GM21367 (cell line): ENCODE data around the gene SLFN12L.
"Not testable (repeated sequence)": the region's sequence is repeated elsewhere in the genome, so short reads cannot be mapped to it uniquely, and the experiment has no call there.

Experiments used
- ATAC-seq: cut with Tn5 transposase; IDR thresholded peaks from one replicate; pipeline ENCODE4 v1.9.1; 2021; ENCODE audit not compliant: unreplicated experiment

The SLFN12L gene

DNA sequence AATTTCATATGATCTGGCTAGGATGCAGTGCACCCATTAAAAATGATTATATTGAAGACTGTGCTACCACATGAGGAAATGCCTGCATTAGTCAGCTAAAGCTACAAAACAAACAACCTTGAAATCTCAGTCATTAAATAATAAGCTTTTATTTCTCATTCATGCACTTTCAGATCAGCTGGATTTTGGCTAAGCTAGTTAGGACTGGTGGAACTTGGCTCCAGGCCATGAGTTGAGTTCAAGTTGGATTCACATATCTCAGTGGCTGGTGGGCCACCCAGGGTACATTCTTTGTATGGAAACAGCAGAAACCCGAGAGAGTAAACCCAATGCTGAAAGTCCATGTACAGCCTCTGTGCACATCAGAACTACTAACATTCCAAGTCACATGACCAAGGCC lies 6.4 kb upstream of the SLFN12L start:
- ATAC-seq, result no peak

DNA sequence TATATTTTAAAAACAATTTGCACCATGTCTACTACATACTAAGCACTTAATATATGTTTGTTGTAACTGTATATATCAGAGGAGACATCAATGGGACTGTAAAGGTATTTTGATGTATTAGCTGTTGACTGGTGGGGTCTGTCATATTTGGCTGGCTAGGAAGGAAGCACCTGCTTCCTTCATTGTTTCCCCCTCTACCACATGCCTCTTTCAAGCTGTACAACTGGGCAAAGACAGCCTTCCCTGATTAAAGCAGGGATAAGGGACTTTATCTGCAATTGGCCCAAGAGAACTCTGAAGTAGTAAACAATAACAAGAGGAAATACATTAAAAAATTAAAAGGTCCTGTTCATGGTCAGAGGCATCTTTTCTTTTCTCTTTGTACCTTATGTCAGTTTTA lies 5.5 kb upstream of the SLFN12L start:
- no peak for ATAC-seq

DNA sequence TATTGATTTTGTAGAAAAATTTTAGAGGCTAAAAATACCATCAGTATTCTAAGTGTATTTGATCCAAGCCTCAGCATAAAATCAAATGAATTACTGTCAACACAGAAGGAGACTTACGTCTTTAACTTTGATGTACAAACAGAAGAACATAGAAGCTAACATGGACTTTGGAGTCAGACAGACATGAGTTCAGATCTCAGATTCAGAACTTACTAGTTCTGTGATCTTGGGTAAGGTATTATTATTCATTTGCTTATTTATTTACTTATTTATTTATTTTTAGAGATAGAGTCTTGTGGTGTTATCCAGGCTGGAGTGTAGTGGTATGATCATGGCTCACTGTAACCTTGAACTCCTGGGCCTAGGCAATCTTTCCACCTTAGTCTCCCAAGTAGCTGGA lies 4.0 kb upstream of the SLFN12L start:
- no peak for ATAC-seq

DNA sequence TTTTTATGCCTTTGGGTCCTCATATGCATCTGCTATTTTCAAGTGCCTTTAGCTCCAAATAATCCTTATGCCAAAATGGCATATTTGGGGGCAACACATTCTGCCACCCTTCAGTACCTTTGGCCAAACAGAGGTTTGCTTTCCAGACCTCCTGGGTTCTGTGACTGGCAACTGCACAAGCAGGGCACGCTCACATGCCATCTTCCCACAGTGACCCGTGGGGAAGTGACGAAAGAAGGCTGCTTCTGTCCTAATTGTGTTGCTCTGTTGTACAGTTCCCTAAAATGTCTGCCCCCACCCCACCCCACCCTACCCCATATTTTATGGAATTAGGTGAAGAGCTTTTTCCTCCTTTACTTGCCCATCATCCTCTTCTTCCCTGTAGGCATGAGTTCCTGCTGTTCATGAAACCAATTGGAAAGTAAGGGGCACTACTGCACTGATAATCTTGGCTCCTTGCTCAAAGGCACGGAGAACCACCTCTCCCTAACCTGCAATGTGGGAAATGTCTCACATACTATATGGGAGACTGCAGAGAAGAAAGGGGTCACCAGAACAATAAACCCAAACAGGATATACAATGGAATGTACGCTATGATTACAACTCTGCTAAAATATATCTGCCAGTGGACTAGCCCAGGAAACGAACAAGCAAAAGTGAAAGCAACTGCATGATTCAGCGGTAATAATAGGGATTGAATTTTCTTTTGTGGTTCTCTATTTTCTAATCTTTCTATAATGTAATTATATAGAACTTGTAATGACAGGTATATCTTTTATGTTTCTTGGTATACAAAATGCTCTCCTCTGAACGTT lies 3.3 kb upstream of the SLFN12L start:
- ATAC-seq, result no peak

DNA sequence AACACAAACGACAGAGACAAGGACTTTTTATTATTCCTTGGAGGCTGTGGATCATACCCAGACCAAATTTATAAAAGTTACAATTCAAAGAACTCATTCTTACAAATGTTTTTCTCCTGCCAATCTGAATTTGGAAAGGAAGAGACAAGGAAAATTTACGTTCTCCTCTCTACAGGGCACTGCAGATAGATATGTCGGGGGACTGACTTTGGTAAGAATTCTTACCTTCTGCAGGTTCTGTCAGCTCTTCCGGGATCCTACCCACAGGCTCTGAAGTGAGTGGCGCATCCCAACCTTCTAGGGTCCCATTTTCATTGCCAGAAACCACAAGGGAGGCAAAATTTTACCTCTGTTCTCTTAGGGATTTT lies 2.2 kb upstream of the SLFN12L start:
- ATAC-seq, result no peak

DNA sequence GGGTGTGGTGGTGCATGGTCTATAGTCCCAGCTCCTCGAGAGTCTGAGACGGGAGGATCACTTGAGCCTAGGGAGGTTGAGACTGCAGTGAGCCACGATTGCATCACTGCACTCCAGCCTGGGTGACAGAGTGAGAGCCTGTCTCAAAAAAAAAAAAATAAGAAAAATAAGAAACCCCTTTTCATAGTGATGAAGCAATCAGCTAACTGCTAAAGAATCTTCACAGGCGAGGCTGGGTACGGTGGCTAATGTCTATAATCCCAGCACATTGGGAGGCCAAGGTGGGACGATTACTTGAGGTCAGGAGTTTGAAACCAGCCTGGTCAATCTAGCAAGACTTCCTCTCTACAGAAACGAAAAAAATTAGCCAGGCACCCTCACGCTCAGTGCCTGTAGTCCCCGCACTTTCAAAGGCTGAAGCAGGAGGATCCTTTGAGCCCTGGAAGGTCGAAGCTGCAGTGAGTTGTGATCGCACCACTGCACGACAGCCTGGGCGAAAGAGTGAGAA lies 760 bp downstream of the SLFN12L start:
- ATAC-seq, result no peak

DNA sequence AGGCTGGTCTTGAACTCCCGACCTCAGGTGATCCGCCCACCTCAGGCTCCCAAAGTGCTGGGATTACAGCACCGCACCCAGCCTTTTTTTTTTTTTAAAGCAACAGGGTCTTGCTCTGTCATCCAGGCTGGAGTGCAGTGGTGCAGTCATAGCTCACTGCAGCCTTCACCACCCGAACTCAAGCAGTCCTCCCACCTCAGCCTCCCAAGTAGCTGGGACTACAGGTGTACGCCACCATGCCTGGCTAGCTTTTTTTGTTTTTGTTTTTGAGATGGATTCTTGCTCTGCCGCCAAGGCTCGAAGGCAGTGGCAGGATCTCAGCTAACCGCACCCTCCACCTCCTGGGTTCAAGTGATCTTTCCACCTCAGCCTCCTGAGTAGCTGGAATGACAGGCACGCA lies 2.1 kb downstream of the SLFN12L start:
- ATAC-seq, result not testable (repeated sequence)

DNA sequence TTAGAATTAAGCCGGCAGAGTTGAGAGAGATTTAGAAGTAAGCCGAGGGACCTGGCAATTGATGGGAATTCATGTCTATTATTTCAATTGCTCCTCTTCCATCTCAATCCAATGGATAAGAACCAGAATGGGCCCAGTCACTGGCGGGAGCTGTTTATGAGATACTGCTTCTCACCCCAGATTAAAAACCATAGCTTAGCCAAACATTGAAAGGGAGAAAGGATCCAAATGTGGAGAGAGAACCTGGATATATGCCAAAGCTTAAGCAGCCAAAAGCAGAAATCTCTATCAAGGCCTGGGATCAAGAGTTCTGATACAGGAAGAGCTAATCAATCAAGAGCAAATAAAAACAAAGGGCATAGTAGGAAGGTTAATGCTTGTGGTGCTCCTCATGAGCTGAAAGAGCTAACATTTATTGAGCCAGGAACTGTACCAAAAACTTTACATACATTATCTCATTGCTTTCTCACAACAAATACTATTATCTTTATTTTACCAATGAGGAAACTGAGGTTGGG lies 2.8 kb downstream of the SLFN12L start:
- ATAC-seq, result no peak

DNA sequence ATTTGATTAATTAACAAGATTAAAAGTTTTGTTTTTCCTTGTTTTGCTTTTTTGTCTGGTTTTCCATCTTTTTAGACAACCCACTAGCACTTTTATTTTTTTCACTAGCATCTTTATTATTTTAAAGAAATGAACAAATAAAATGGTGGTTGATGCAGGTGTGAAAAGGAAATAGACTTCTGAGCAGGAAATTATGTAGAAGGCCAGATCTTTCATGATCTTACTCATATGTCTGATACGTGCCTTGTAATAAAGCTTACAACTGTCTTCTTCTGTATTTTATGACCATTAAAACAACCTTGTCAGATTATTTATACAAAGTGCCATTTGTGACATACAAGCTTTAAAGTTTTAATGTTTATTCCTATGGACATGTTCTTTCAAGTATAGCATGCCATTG lies 6.3 kb downstream of the SLFN12L start:
- no peak for ATAC-seq

DNA sequence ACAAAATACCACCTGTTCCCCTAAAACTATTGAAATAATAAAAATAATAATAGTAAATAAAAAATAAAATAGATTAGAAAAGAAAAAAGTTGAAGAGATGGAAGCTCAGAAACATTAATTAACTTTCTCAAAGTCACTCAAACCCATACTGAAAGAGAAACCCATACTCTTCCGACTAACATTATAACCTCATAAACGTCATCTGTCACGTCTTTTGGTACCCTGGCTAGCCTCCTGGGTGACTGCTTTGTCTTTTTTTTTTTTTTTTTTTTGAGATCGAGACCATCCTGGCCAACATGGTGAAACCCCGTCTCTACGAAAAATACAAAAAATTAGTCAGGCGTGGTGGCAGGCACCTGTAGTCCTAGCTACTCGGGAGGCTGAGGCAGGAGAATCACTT lies 7.6 kb downstream of the SLFN12L start:
- ATAC-seq, result no peak

DNA sequence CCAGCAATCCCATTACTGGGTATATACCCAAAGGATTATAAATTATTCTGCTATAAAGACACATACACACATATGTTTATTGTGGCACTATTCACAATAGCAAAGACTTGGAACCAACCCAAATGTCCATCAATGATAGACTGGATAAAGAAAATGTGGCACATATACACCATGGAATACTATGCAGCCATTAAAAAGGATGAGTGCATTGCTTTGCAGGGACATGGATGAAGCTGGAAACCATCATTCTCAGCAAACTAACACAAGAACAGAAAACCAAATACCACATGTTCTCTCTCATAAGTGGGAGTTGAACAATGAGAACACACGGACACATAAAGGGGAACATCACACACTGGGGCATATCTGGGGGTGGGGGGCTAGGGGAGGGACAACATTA lies 8.2 kb downstream of the SLFN12L start:
- not testable (repeated sequence) for ATAC-seq

DNA sequence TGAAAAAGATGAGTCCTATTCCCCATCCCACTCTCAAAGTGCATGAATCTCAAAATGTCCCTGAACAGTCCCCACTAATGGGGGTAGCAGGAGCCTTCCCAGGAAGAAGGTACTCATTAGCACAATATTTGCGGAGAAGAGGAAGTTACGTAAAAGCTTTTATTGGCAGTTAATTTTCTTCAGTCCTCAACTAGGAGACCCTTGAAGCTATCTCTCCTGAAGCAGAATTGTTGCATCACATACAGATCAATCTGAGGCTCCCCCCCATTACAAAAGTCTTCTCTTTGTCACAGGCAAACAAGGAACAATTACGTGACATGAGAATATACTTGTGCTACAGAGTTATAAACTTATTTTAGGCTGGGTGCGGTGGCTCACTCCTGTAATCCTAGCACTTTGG lies 14.2 kb downstream of the SLFN12L start:
- ATAC-seq, result no peak

DNA sequence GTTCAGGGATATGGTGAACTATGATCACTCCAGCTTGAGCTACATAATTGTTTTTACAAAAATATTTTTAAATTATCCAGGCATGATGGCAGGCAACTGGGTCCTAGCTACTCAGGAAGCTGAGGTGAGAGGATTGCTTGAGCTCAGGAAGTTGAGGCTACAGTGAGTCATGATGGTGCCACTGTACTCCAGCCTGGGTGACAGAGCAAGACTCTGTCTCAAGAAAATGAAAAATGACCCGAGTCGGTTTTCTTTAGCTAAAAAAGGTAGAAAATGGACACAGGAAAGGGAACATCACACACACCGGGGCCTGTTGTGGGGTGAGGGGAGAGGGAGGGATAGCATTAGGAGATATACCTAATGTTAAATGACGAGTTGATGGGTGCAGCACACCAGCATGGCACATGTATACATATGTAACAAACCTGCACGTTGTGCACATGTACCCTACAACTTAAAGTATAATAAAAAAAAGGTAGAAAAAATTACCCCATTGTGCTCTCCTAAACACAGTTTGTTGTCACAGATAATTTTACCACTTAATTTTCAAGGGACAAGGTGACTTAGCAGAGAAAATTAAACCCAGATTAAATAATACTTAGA lies 15.7 kb downstream of the SLFN12L start:
- ATAC-seq, result not testable (repeated sequence)

DNA sequence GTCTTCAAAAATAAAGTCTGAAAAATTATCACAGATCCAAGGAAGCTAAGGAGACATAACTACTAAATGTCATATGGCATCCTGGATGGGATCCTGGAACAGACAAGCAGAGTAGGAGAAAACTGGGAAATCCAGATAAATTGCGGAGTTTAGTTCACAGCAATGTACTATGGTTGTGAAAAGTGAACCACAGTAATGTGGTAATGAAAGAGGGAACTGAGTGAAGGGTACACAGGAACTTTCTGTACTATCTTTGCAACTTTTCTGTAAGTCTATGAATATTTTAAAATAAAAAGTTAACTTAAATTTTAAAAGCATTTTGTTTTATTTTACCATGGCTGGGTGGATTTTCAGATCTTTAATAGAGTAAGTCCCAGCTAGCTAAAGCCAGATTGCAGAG lies 16.3 kb downstream of the SLFN12L start:
- ATAC-seq, result no peak

DNA sequence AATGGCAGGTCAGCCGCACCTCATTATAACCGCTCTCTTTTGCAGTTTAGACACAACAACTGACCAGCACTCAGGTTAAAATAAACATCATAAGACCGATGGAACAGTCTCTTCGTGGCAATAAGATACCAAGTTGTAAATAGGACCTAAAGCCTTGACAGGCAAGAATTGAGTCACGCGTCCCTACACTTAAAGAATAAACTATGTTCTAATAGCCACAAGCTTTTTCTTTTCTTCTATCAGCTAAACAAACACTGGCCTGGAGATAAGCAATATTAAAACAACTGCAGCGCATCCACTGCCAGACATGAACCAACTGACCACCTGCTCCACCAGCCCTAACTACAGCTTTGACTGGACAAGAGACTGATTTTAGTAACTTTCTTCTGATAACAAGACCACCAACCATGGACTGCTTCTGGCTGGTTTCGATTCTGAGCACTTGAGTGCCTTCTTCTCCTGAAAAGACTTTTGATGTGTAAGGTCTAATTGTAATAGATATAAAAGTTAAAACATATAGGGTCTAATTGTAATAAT lies 17.5 kb downstream of the SLFN12L start:
- no peak for ATAC-seq

DNA sequence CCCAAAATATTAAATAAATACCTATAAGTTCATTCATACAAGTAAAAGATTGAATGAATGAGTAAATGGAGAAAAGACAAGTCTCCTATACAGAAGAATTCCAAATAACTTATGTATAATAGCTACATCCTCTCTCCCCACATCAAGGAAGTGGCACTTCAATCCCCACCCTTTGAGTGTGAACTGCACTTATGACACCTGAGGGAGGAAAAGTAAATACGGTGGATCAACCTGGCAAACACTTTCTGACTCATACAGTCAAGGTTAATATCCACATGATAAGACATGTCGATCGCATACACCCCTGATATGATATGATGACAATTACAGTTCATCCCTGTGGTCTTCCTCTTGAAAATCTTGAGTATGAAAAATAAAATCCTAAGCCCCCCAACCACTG lies 18.0 kb downstream of the SLFN12L start:
- no peak for ATAC-seq

DNA sequence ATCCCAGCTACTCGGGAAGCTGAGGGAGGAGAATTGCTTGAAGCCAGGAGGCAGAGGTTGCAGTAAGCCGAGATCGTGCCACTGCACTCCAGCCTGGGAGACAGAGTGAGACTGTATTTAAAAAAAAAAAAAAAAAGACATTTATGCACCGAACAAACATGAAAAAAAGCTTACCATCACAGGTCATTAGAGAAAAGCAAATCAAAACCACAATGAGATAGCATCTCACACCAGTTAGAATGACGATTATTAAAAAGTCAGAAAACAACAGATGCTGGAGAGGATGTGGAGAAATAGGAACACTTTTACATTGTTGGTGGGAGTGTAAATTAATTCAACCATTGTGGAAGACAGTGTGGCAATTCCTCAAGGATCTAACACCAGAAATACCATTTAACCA lies 19.0 kb downstream of the SLFN12L start:
- ATAC-seq, result not testable (repeated sequence)

DNA sequence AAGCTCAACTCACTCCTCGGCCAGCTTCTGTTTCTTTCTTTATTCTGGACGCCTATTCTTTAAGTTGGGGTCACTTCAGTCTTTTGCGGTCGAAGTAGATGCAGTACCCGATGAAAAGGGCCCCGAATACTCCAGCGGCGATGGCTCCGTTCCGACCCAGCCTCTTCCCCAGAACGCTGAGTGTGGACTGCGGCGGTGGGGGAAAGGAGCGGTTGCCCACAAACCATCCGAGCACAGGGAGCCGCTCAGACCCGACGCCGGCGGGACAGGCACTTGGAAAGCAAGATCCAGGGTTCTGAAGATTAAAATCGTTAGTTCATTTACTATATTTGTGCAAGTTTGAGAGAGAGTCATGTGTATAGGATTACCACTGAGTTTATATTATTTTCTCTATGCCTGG lies 22.5 kb downstream of the SLFN12L start:
- ATAC-seq, result no peak

DNA sequence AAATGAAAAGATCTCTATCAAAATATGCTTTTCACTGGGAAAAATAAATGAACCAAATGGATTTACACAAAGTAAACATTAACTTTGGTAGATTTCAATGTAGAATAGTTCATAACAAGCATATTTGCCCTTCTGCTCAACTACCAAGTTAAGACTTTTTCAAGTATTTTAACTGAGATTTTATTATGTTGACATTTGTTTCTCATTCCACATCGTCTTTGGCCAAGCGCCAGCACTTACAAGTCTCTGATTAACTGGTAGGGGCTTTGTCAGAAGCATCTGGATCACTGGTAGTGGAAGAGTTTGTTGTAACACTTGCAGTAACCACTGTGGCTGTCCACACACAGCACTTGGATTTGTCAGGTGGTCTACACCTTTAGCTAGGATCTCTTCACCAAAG lies 22.9 kb downstream of the SLFN12L start:
- no peak for ATAC-seq

DNA sequence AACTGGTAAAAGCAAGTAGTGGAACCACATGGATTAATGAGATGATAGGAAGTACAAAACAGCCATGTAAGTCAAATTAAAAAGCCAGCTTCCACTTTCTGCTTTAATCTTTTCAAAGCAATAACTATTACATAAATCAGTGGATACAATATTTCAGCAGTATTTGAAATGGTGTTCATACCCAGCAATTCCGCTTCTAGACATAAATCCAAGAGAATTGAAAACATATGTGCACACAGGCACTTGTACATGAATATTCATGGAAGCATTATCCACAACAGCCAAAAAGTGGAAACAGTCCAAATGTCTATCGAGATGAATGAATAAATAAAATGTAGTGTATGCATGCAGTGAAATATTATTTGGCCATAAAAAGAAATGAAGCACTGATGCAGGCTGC lies 27.4 kb downstream of the SLFN12L start:
- ATAC-seq, result no peak

DNA sequence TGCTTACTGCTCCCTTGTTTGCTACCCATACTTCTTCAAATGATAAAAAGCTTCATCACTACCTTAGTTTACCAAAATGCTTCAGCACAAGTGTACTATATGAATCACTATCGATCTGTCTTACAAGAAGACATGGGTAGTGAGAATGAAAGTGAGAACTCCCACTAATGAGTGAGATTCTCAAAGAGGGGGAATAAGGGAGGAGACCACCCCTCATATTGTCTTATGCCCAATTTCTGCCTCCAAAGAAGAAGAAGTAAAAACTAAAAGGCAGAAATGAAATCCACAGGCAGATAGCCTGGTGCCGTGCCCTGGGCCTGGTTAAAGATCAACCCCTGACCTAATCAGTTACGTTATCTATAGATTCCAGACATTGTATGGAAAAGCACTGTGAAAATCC lies 29.8 kb downstream of the SLFN12L start:
- ATAC-seq, result not testable (repeated sequence)

DNA sequence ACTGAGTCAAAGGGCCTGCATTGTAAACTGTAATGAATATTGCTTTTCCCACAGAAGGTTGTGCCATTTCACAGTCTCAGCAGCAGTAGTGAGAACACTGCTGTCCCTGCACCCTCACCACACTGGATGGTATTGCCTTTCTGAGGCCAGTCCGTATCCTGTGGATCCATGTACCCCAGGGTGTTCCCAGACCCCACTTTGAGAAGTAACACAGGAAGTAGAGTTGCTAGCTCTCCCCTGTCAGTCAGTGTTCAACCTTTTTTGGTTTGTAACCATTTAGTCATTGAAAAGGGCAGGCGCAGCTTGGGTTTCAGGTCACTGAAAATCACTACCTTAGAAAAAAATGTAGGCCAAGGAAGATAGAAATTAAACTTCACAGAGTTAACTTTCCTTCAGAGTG lies 37.9 kb downstream of the SLFN12L start:
- no peak for ATAC-seq
